Nephron (organoid): ENCODE data around the gene PTCH2.

Source experiments
- H3K27ac Mint-ChIP-seq, 3 experiments: 2 replicates each; pipeline ENCODE4 v1.8.0; 2020; ENCODE audit warnings: mixed read lengths in 3 of 3, mild to moderate bottlenecking in 2 of 3, moderate library complexity in 1 of 3
- H3K27me3 Mint-ChIP-seq: 2 replicates; pipeline ENCODE4 v1.8.0; 2021; ENCODE audit warnings: low read depth, mild to moderate bottlenecking, moderate library complexity, mixed read lengths
- H3K36me3 Mint-ChIP-seq: 2 replicates; pipeline ENCODE4 v1.8.0; 2020; ENCODE audit warnings: low read depth, mixed read lengths
- H3K4me1 Mint-ChIP-seq: 2 replicates; pipeline ENCODE4 v1.8.0; 2020; ENCODE audit warnings: mixed read lengths
- H3K4me3 Mint-ChIP-seq, 3 experiments: 2 replicates each; pipeline ENCODE4 v1.8.0; 2020; ENCODE audit warnings: mild to moderate bottlenecking in 3 of 3, mixed read lengths in 3 of 3, moderate library complexity in 2 of 3
- H3K9me3 Mint-ChIP-seq: 2 replicates; pipeline ENCODE4 v1.8.0; 2020; ENCODE audit warnings: mixed read lengths
- TF ChIP-seq, protein P1 (sequence below), 3 experiments: fragments of 200-600 bp; sonication (generic); IDR thresholded peaks; one replicate each; pipeline ENCODE4 v1.5.0; 2021; ENCODE audit warnings: antibody characterized with exemption in 3 of 3; ENCODE audit not compliant: unreplicated experiment in 3 of 3

The PTCH2 gene

DNA sequence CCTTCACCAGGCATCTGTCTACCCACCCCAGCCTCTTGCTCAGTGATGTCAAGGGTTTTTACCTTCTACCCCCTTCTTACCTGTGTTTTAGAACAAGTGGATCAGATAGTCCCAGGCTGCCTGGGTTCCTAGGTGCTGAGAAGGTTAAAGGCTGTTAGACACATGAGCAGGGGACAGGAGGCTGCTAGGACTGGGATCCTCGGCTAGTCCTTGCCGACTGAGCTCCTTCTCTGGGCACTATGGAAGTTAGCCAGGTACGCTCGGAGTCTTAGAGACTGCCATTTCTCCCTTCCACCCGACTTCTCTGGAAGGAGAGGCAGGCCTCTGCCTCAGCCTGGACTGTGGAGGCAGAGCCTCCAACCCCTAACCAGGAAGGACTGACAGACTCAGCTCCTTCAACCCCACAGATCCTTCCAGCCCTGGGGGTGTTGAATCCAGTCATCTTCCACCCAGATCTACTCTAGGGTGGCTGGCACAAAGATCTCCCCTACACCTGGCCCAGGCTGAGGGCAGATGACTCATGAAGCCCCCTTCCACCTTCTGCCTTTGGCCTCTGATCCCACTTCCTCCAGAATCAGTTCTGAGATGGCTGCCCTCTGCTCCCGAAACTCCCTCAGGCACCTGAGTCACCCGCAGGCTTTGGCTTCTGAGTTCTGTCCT, 36.2 kb downstream of the PTCH2 start, which contains the start of gene DYNLT4:
Gene DYNLT4, minus strand, starts transcription at position 648 of the 660 bp plus-strand sequence. CDS start 683 bp downstream, outside the sequence.
- H3K27me3 Mint-ChIP-seq, result no peaks in the 10 kb centered on the region
- TF ChIP-seq, protein P1, sequence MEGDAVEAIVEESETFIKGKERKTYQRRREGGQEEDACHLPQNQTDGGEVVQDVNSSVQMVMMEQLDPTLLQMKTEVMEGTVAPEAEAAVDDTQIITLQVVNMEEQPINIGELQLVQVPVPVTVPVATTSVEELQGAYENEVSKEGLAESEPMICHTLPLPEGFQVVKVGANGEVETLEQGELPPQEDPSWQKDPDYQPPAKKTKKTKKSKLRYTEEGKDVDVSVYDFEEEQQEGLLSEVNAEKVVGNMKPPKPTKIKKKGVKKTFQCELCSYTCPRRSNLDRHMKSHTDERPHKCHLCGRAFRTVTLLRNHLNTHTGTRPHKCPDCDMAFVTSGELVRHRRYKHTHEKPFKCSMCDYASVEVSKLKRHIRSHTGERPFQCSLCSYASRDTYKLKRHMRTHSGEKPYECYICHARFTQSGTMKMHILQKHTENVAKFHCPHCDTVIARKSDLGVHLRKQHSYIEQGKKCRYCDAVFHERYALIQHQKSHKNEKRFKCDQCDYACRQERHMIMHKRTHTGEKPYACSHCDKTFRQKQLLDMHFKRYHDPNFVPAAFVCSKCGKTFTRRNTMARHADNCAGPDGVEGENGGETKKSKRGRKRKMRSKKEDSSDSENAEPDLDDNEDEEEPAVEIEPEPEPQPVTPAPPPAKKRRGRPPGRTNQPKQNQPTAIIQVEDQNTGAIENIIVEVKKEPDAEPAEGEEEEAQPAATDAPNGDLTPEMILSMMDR (IDR thresholded peaks at IDR 0.05; ENCODE audit: unreplicated experiment in 3 of 3), result no peak
- peaks cover 60% of the 10 kb centered on the region for H3K4me1 Mint-ChIP-seq
- H3K36me3 Mint-ChIP-seq, result peaks cover 23% of the 10 kb centered on the region
- peak within 1 kb of the TSS; percentile 60 to 86 (median 81) for H3K4me3 Mint-ChIP-seq
- H3K27ac Mint-ChIP-seq, result peak within 1 kb of the TSS; percentile 99
- H3K9me3 Mint-ChIP-seq, result no peaks in the 10 kb centered on the region

DNA sequence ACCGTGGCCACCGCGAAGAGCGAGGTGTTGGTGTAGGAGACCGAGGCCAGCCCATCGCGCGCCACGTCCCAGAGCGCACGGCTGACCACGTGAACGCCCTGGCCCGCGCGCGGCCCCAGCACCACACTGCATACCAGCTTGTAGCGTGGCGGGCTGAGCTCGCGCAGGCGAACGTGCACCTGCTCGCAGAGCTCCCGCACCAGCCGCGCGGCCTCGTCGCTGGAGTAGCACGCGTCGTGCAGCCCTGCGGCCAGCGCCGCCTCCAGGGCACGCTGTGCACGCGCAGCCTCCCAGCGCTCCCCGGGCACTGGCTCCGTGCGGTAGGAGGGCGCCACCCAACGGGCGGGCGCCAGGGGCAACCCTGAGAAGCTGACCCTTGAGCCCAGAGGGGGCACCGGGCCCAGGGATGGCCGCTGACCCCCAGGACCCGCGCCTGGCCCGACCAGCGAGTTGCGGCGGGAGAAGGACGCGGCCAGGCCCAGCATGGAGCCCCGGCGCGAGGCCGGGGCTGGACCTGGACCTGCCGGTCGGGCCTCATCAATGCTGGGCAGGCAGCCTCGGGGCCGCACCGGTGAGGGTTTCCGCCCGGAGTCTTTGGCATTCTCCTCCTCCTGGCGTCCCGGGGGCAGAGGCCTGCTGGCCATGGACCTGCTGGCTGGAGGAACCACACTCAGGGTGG, 36.9 kb downstream of the PTCH2 start:
- H3K4me3 Mint-ChIP-seq, result no peak overlapping the region
- no peaks in the 10 kb centered on the region for H3K27me3 Mint-ChIP-seq
- peaks cover 56% of the 10 kb centered on the region for H3K4me1 Mint-ChIP-seq
- no peaks in the 10 kb centered on the region for H3K9me3 Mint-ChIP-seq
- TF ChIP-seq, protein P1 (IDR thresholded peaks at IDR 0.05; ENCODE audit: unreplicated experiment in 3 of 3), result no peak
- H3K27ac Mint-ChIP-seq, result peak overlapping the region in 2 of 3 experiments; percentile 99
- H3K36me3 Mint-ChIP-seq, result peaks cover 23% of the 10 kb centered on the region

DNA sequence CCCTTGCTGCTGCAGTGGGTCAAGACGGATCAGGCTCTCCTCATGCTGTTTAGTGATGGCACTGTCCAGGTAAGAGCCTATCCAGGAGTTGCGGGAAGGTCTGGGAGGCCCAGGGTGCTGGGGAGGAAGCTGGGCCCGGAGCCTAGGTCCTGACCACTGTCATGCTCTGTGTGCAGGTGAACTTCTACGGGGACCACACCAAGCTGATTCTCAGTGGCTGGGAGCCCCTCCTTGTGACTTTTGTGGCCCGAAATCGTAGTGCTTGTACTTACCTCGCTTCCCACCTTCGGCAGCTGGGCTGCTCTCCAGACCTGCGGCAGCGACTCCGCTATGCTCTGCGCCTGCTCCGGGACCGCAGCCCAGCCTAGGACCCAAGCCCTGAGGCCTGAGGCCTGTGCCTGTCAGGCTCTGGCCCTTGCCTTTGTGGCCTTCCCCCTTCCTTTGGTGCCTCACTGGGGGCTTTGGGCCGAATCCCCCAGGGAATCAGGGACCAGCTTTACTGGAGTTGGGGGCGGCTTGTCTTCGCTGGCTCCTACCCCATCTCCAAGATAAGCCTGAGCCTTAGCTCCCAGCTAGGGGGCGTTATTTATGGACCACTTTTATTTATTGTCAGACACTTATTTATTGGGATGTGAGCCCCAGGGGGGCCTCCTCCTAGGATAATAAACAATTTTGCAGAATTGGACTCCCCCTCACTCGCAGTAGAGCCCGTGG, 37.6 kb downstream of the PTCH2 start:
- Mint-ChIP-seq H3K4me3 (peak overlapping the region in 1 of 3 experiments; percentile 34), H3K36me3 (peaks cover 23% of the 10 kb centered on the region), H3K27me3 (no peaks in the 10 kb centered on the region), H3K27ac (peak overlapping the region; percentile 43 to 67 (median 58)), H3K4me1 (peaks cover 49% of the 10 kb centered on the region), H3K9me3 (no peaks in the 10 kb centered on the region)
- TF ChIP-seq, protein P1 (IDR thresholded peaks at IDR 0.05; ENCODE audit: unreplicated experiment in 3 of 3), result no peak

DNA sequence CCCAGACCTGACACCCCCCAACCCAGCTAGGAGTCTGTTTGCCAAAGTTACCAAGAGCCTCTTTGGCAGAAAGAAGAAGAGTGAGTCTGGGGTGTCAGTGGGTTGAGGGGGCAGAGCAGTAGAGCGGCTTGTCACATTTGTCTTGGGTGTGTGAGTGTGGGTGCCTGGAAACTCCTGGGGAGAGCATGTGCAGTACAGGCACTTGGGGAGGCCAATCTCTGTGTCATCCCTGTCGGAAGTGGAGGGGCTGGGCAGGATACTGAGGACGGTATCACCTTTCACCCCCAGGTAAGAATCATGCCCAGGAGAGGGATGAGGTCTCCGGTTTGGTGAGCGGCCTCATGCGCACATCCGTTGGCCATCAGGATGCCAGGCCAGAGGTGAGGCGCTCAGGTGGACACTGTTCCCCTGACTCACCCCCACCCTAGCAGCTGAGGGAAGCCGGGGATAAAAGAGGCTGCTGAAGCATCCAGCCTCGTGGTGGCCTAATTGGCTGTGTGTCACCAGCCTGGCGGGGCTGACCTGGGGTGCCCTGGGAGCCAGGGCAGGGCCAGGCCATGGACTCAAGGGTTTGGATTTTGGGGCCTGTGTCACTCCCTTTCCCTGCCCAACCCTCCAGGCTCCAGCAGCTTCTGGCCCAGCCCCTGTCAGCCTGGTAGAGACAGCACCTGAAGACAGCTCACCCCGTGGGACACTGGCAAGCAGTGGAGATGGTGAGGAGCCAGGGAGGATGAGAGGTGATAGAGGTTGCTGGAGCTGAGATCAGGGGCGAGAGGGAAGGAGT, 39.5 kb downstream of the PTCH2 start:
- TF ChIP-seq, protein P1 (IDR thresholded peaks at IDR 0.05; ENCODE audit: unreplicated experiment in 3 of 3), result no peak
- no peaks in the 10 kb centered on the region for H3K9me3 Mint-ChIP-seq
- H3K4me3 Mint-ChIP-seq, result peak overlapping the region; percentile 53 to 78 (median 57)
- H3K36me3 Mint-ChIP-seq, result peaks cover 23% of the 10 kb centered on the region
- no peaks in the 10 kb centered on the region for H3K27me3 Mint-ChIP-seq
- peaks cover 43% of the 10 kb centered on the region for H3K4me1 Mint-ChIP-seq
- peak overlapping the region; percentile 66 to 79 (median 70) for H3K27ac Mint-ChIP-seq

DNA sequence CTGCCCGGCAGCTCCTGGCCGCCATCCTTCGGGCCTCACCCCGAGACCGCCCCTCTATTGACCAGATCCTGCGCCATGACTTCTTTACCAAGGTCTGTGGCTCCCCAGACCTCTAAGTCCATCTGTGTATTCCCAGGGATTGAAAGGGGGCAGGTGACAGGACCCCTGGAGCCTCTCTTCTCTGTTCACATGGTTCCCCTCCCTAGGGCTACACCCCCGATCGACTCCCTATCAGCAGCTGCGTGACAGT, 40.1 kb downstream of the PTCH2 start:
- peak overlapping the region; percentile 66 to 79 (median 70) for H3K27ac Mint-ChIP-seq
- H3K4me3 Mint-ChIP-seq, result peak overlapping the region; percentile 53 to 78 (median 57)
- H3K36me3 Mint-ChIP-seq, result peaks cover 23% of the 10 kb centered on the region
- H3K4me1 Mint-ChIP-seq, result peaks cover 40% of the 10 kb centered on the region
- TF ChIP-seq, protein P1 (IDR thresholded peaks at IDR 0.05; ENCODE audit: unreplicated experiment in 3 of 3), result no peak
- no peaks in the 10 kb centered on the region for H3K27me3 Mint-ChIP-seq
- no peaks in the 10 kb centered on the region for H3K9me3 Mint-ChIP-seq
